ENCODE measurements around the gene GDF9. TPM values are rescaled to one million over a fixed set of nuclear protein-coding genes. Genes with fewer than 3 reads are reported as not detected.
A peak's percentile ranks its signal among the peaks of the same experiment; 100 is the strongest.

The GDF9 gene
- total and polyA plus RNA-seq, 2 experiments from 2014 or later, result 0.11 to 0.14 TPM

GRCh38 chr5:132819468-132819867, 46.8 kb downstream of the GDF9 start:
- no peak for TF ChIP-seq STAT1 (IDR thresholded peaks at IDR 0.05; ENCODE audit: unreplicated experiment)
- TF ChIP-seq NANOG (IDR thresholded peaks at IDR 0.05; ENCODE audit: borderline replicate concordance), result no peak
- TF ChIP-seq ZNF114 (CRISPR knock-in tag; IDR thresholded peaks at IDR 0.05), result no peak
- Mint-ChIP-seq H3K27ac (no peak overlapping the region), H3K4me1 (peaks cover 8% of the 10 kb centered on the region), H3K9me3 (peaks cover 3% of the 10 kb centered on the region; the same call in 1 of the 3 replicates), H3K27me3 (ENCODE audit: insufficient read depth, low read depth, poor library complexity) (peaks cover 29% of the 10 kb centered on the region), H3K36me3 (ENCODE audit: low read depth) (0 out of 3 replicates have a peak, but pooled peaks cover 3% of the 10 kb centered on the region), H3K4me3 (peak overlapping the region; percentile 35; the same call in 2 of the 3 replicates)
- Histone ChIP-seq H3K36me3 (ENCODE audit: insufficient read depth) (no peaks in the 10 kb centered on the region), H2AFZ (peak overlapping the region; percentile 72; the same call in 1 of the 2 replicates), H3K79me2 (replicated peaks; ENCODE audit: insufficient read depth) (no peaks in the 10 kb centered on the region), H3K27me3 (ENCODE audit: insufficient read depth) (peaks cover 70% of the 10 kb centered on the region), H3K4me1 (ENCODE audit: insufficient read depth) (peaks cover 13% of the 10 kb centered on the region), H4K20me1 (replicated peaks; ENCODE audit: insufficient read depth) (peaks cover 6% of the 10 kb centered on the region), H3K4me2 (peak overlapping the region; percentile 48), H3K9me2 (ENCODE audit: insufficient read depth) (no peaks in the 10 kb centered on the region), H3F3A (replicated peaks; ENCODE audit: low read depth) (peaks cover 16% of the 10 kb centered on the region), H3K27ac (ENCODE audit: low read depth) (no peak overlapping the region), H3K4me3 (peak overlapping the region; percentile 37; the same call in 1 of the 2 replicates)
- peak; percentile 35 for DNase-seq (ENCODE audit: low spot score)
- ATAC-seq, result no peak

- no peak for DNase-seq (ENCODE audit: low spot score)
- no peak for TF ChIP-seq JUNB (IDR thresholded peaks at IDR 0.05; ENCODE audit: unreplicated experiment)
- no peak for TF ChIP-seq ZNF114 (CRISPR knock-in tag; IDR thresholded peaks at IDR 0.05)
- no peak for TF ChIP-seq ZNF331 (CRISPR knock-in tag; IDR thresholded peaks at IDR 0.05; ENCODE audit: low read depth)
- no peak for TF ChIP-seq CTCF (conservative IDR thresholded peaks at IDR 0.05; ENCODE audit: low read depth in 2 of 2)
- TF ChIP-seq EZH2 (IDR thresholded peaks at IDR 0.05; ENCODE audit: low read depth, unreplicated experiment), result no peak
- no peak for TF ChIP-seq NANOG (IDR thresholded peaks at IDR 0.05; ENCODE audit: borderline replicate concordance)
- TF ChIP-seq EZH2phosphoT487 (IDR thresholded peaks at IDR 0.05; ENCODE audit: unreplicated experiment), result no peak
- TF ChIP-seq CREB1 (CRISPR knock-in tag; IDR thresholded peaks at IDR 0.05; ENCODE audit: low read depth), result no peak
- no peak for TF ChIP-seq ETS1 (IDR thresholded peaks at IDR 0.05)
- no peak for TF ChIP-seq REST (IDR thresholded peaks at IDR 0.05; ENCODE audit: unreplicated experiment)
Observed at GRCh38 chr5:132817011-132817410, 49.3 kb downstream of the GDF9 start.

More at GRCh38 chr5:132817011-132817410, 49.3 kb downstream of the GDF9 start:
- no peak overlapping the region for H2AFZ ChIP-seq
- Mint-ChIP-seq H3K4me3 (no peak overlapping the region), H3K4me1 (peaks cover 18% of the 10 kb centered on the region), H3K27ac (no peak overlapping the region), H3K9me3 (peaks cover 3% of the 10 kb centered on the region; the same call in 1 of the 3 replicates), H3K27me3 (ENCODE audit: insufficient read depth, low read depth, poor library complexity) (peaks cover 40% of the 10 kb centered on the region), H3K36me3 (ENCODE audit: low read depth) (peaks cover 3% of the 10 kb centered on the region; the same call in 1 of the 3 replicates)
- no peak overlapping the region for H3K27ac ChIP-seq (ENCODE audit: low read depth)
- H3K4me1 ChIP-seq (ENCODE audit: insufficient read depth), result peaks cover 17% of the 10 kb centered on the region; the same call in 1 of the 2 replicates
- no peaks in the 10 kb centered on the region for H3K79me2 ChIP-seq (replicated peaks; ENCODE audit: insufficient read depth)
- no peaks in the 10 kb centered on the region for H3K9me2 ChIP-seq (ENCODE audit: insufficient read depth)
- H3K27me3 ChIP-seq (ENCODE audit: insufficient read depth), result peaks cover 82% of the 10 kb centered on the region
- no peaks in the 10 kb centered on the region for H3K36me3 ChIP-seq (ENCODE audit: insufficient read depth)
- H3K4me3 ChIP-seq, result no peak overlapping the region
- H3K4me2 ChIP-seq, result no peak overlapping the region
- H3F3A ChIP-seq (replicated peaks; ENCODE audit: low read depth), result 0 out of 2 replicates have a peak, but pooled peaks cover 4% of the 10 kb centered on the region
- ATAC-seq, result no peak
- peaks cover 6% of the 10 kb centered on the region for H4K20me1 ChIP-seq (replicated peaks; ENCODE audit: insufficient read depth)
